ENCODE results near the gene SLC6A15. TPM values are rescaled to one million over a fixed set of nuclear protein-coding genes. Genes with fewer than 3 reads are reported as not detected.

The SLC6A15 gene
- total and polyA plus RNA-seq, 2 of the 8 experiments (the other 6 are each of a cell fraction or from before 2014, with no cell fraction given) = 3.1 to 42.0 TPM

GRCh38 chr12:84913129-84913515 is 523 bp upstream of the SLC6A15 start:
- TF ChIP-seq TAF1 (IDR thresholded peaks at IDR 0.05; ENCODE audit: low read depth, low read length) = 0 out of 2 replicates have a peak, but pooled peaks have one; percentile 24
- no peak for TF ChIP-seq HDAC2 (IDR thresholded peaks at IDR 0.05; ENCODE audit: borderline replicate concordance in 1 of 2, low read depth in 2 of 2, low read length in 2 of 2)
- TF ChIP-seq YY1 (IDR thresholded peaks at IDR 0.05; ENCODE audit: low read depth, low read length) = peak; percentile 77
- peak; percentile 58; the same call in 1 of the 2 replicates for TF ChIP-seq CEBPB (IDR thresholded peaks at IDR 0.05; ENCODE audit: low read depth, low read length)
- TF ChIP-seq SP1 (IDR thresholded peaks at IDR 0.05; ENCODE audit: low read depth, low read length) = no peak
- TF ChIP-seq TAF7 (optimal IDR thresholded peaks at IDR 0.05; ENCODE audit: borderline replicate concordance, low read depth, low read length) = peak; percentile 32
- peak; percentile 47 to 54; a peak in 2 of 3 replicates for TF ChIP-seq POLR2A (IDR thresholded peaks at IDR 0.05; ENCODE audit: control extremely low read depth in 1 of 2, low read depth in 2 of 2, low read length in 2 of 2)
- TF ChIP-seq EZH2 (IDR thresholded peaks at IDR 0.05; ENCODE audit: low read depth, low read length, severe bottlenecking) = no peak
- TF ChIP-seq POLR2AphosphoS5 (IDR thresholded peaks at IDR 0.05; ENCODE audit: low read depth, low read length) = peak; percentile 48; the same call in 1 of the 2 replicates
- TF ChIP-seq ASH2L (IDR thresholded peaks at IDR 0.05; ENCODE audit: low read length) = peak; percentile 28
- TF ChIP-seq, protein P1, sequence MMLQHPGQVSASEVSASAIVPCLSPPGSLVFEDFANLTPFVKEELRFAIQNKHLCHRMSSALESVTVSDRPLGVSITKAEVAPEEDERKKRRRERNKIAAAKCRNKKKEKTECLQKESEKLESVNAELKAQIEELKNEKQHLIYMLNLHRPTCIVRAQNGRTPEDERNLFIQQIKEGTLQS (IDR thresholded peaks at IDR 0.05; ENCODE audit: insufficient read depth, low read depth, low read length) = no peak
- Histone ChIP-seq H3K27ac (ENCODE audit: low read depth, low read length) (no peak overlapping the region), H3K14ac (ENCODE audit: insufficient read length) (no peak overlapping the region), H3K4me2 (ENCODE audit: insufficient read depth in 1 of 2, low read depth in 2 of 2, low read length in 2 of 2) (peak overlapping the region; percentile 91 to 97), H3K79me1 (ENCODE audit: low read depth, low read length) (no peaks in the 10 kb centered on the region; the same call in 1 of the 2 replicates), H2AK5ac (ENCODE audit: low read depth, low read length) (no peak overlapping the region), H3K4ac (replicated peaks; ENCODE audit: insufficient read length, low read depth, low read length) (no peak overlapping the region), H3K9me3 (ENCODE audit: insufficient read depth in 2 of 2, low read depth in 1 of 2, low read length in 1 of 2) (no peaks in the 10 kb centered on the region), H3K79me2 (ENCODE audit: control insufficient read depth in 1 of 2, insufficient read depth in 2 of 2, low read length in 2 of 2) (peaks cover 0 to 27% of the 10 kb centered on the region in 2 experiments; a peak in 3 of 4 replicates), H4K5ac (ENCODE audit: insufficient read length, low read depth, low read length) (peak overlapping the region; percentile 1), H2BK15ac (ENCODE audit: low read length) (no peak overlapping the region), H4K8ac (ENCODE audit: extremely low read depth, insufficient read depth, low read length) (peak overlapping the region; percentile 69; the same call in 1 of the 2 replicates), H4K20me1 (replicated peaks in 1 of 2; ENCODE audit: control insufficient read depth in 1 of 2, insufficient read depth in 2 of 2, low read length in 2 of 2) (peaks cover 3 to 5% of the 10 kb centered on the region in 2 experiments), H3K4me1 (replicated peaks in 1 of 4; ENCODE audit: control insufficient read depth in 3 of 4, insufficient read depth in 4 of 4, low read length in 3 of 4) (peaks cover 0 to 6% (median 0%) of the 10 kb centered on the region in 4 experiments; a peak in 1 of 7 replicates), H2BK12ac (ENCODE audit: low read depth, low read length) (no peak overlapping the region; the same call in 1 of the 2 replicates), H3K56ac (replicated peaks; ENCODE audit: insufficient read length, low read depth, low read length) (no peak overlapping the region), H4K91ac (replicated peaks; ENCODE audit: insufficient read length, low read length) (peak overlapping the region; percentile 4), H2AFZ (ENCODE audit: low read length) (peak overlapping the region; percentile 95), H3K27me3 (replicated peaks in 1 of 4; ENCODE audit: control insufficient read depth in 3 of 4, extremely low read depth in 1 of 4, insufficient read depth in 3 of 4, low read length in 3 of 4) (no peaks in the 10 kb centered on the region), H3K23ac (ENCODE audit: insufficient read length) (no peak overlapping the region), H3K4me3 (ENCODE audit: extremely low read depth in 1 of 4, insufficient read depth in 2 of 4, low read depth in 3 of 4, low read length in 4 of 4) (peak overlapping the region; percentile 69 to 93 (median 86)), H2BK5ac (ENCODE audit: low read depth, low read length) (no peak overlapping the region), H3K9ac (replicated peaks in 1 of 4; ENCODE audit: extremely low read depth in 1 of 4, low read depth in 3 of 4, low read length in 3 of 4) (peak overlapping the region; percentile 1 to 77 (median 58)), H2BK20ac (ENCODE audit: low read length) (no peak overlapping the region), H3K36me3 (ENCODE audit: control insufficient read depth in 2 of 4, insufficient read depth in 4 of 4, low read length in 3 of 4) (no peaks in the 10 kb centered on the region), H3K23me2 (ENCODE audit: low read depth, low read length) (peaks cover 21% of the 10 kb centered on the region), H2BK120ac (replicated peaks; ENCODE audit: low read depth, low read length) (no peak overlapping the region), H3K18ac (ENCODE audit: extremely low read depth, low read length) (peak overlapping the region; percentile 56; the same call in 1 of the 2 replicates)
- DNase-seq (ENCODE audit: low read depth in 1 of 2, low spot score in 2 of 2) (peak in 1 of 2 experiments; percentile 55), FAIRE-seq (no peak)
- CTCF ChIA-PET (ENCODE audit: partially characterized antibody) = interaction anchor here (1.0 to 3.0 kb wide), 9 partner anchors 9 to 144 kb away, joined by 3 to 26 read pairs (median 4); no protein-coding TSS in a partner anchor
- 4% methylated on average over 9 of the region's 9 CpGs; no CpG with 5 or more reads in 1 of the 2 experiments for WGBS, 2 experiments (ENCODE audit: extremely low coverage in 1 of 2, insufficient coverage in 1 of 2, insufficient read length in 1 of 2, insufficient replicate concordance in 2 of 2, low coverage in 1 of 2, low lambda C conversion rate in 2 of 2, missing lambda C conversion rate in 1 of 2)
- POLR2A ChIA-PET (ENCODE audit: partially characterized antibody) = interaction anchor here (0.6 to 2.0 kb wide), 11 partner anchors 8 to 123 kb away, joined by 3 to 8 read pairs (median 4); partner anchors contain the start of genes LRRIQ1 and TSPAN19
